ENCODE results near the gene SMTN.

- TF ChIP-seq, protein P1, sequence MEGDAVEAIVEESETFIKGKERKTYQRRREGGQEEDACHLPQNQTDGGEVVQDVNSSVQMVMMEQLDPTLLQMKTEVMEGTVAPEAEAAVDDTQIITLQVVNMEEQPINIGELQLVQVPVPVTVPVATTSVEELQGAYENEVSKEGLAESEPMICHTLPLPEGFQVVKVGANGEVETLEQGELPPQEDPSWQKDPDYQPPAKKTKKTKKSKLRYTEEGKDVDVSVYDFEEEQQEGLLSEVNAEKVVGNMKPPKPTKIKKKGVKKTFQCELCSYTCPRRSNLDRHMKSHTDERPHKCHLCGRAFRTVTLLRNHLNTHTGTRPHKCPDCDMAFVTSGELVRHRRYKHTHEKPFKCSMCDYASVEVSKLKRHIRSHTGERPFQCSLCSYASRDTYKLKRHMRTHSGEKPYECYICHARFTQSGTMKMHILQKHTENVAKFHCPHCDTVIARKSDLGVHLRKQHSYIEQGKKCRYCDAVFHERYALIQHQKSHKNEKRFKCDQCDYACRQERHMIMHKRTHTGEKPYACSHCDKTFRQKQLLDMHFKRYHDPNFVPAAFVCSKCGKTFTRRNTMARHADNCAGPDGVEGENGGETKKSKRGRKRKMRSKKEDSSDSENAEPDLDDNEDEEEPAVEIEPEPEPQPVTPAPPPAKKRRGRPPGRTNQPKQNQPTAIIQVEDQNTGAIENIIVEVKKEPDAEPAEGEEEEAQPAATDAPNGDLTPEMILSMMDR (IDR thresholded peaks at IDR 0.05; ENCODE audit: low read length): no peak
- no peak for TF ChIP-seq EZH2 (optimal IDR thresholded peaks at IDR 0.05; ENCODE audit: low read depth, low read length)
- TF ChIP-seq EZH2phosphoT487 (IDR thresholded peaks at IDR 0.05; ENCODE audit: low read length): no peak
Observed at GRCh38 chr22:31136711-31137110, 55.6 kb downstream of the SMTN start.

Data from MM.1S (cell line).